PC-3 (cell line): ENCODE data around the gene IFT25. TPM values are rescaled to one million over a fixed set of nuclear protein-coding genes. Genes with fewer than 3 reads are reported as not detected.

ENCODE experiments used
- ATAC-seq: fragments of 200-7000 bp; cut with Tn5 transposase; 2 replicates; pipeline ENCODE4 v1.9.1; 2020; ENCODE audit warnings: mild to moderate bottlenecking, moderate library complexity
- BruUV-seq: library from RNA; stranded (reverse); fragments of 400-500 nt; replicated peaks from 2 replicates; lab custom pipeline; 2021; lab: Mats Ljungman, UMichigan
- CTCF ChIA-PET: fragments of 300-600 bp; sonication (Branson Sonifier 250); formaldehyde crosslinking; loops from one replicate; lab custom pipeline; 2022; ENCODE audit warnings: antibody characterized with exemption; lab: Charles Lee
- POLR2A ChIA-PET: fragments of 300-600 bp; sonication (Branson Sonifier 250); formaldehyde crosslinking; loops from one replicate; lab custom pipeline; 2022; ENCODE audit warnings: antibody characterized with exemption; ENCODE audit not compliant: unreplicated experiment; lab: Charles Lee
- DNase-seq: peaks from one replicate; pipeline ENCODE4 v3.0.0-alpha.2; 2015
- H2AFZ ChIP-seq: fragments of 300-600 bp; sonication (generic); 2 replicates; pipeline ENCODE4 v1.6.0; 2016; ENCODE audit warnings: antibody characterized with exemption, low read length
- H3F3A ChIP-seq: fragments of 300-600 bp; sonication (generic); one replicate; pipeline ENCODE4 v1.6.0; 2017; ENCODE audit warnings: antibody characterized with exemption, low read length, control low read depth, mild to moderate bottlenecking; ENCODE audit not compliant: unreplicated experiment
- H3K27ac ChIP-seq: fragments of 300-600 bp; sonication (generic); 2 replicates; pipeline ENCODE4 v1.5.1; 2016; ENCODE audit warnings: mild to moderate bottlenecking, low read length
- H3K27me3 ChIP-seq: fragments of 300-600 bp; sonication (generic); 2 replicates; pipeline ENCODE4 v1.6.1; 2016; ENCODE audit warnings: low read length, mixed read lengths
- H3K36me3 ChIP-seq: fragments of 300-600 bp; sonication (generic); 2 replicates; pipeline ENCODE4 v1.6.1; 2016; ENCODE audit warnings: low read depth, mixed run types, low read length, mixed read lengths
- H3K4me1 ChIP-seq: fragments of 300-600 bp; sonication (generic); 2 replicates; pipeline ENCODE4 v1.5.1; 2016; ENCODE audit warnings: low read length; ENCODE audit not compliant: insufficient read depth
- H3K4me2 ChIP-seq: fragments of 300-600 bp; sonication (generic); 2 replicates; pipeline ENCODE4 v1.6.0; 2016; ENCODE audit warnings: low read length
- H3K4me3 ChIP-seq: fragments of 300-600 bp; sonication (generic); 2 replicates; pipeline ENCODE4 v1.5.1; 2016; ENCODE audit warnings: mild to moderate bottlenecking, low read length, mixed read lengths
- H3K79me2 ChIP-seq: fragments of 300-600 bp; sonication (generic); 2 replicates; pipeline ENCODE4 v1.6.1; 2017; ENCODE audit warnings: low read length, mixed read lengths
- H3K9ac ChIP-seq: fragments of 300-600 bp; sonication (generic); 2 replicates; pipeline ENCODE4 v1.6.0; 2016; ENCODE audit warnings: mild to moderate bottlenecking, low read length
- H3K9me2 ChIP-seq: fragments of 300-600 bp; sonication (generic); replicated peaks from 2 replicates; pipeline ENCODE4 v1.6.1; 2016; ENCODE audit warnings: mixed run types, low read length, mixed read lengths
- H3K9me3 ChIP-seq: fragments of 300-600 bp; sonication (generic); 2 replicates; pipeline ENCODE4 v1.6.1; 2016; ENCODE audit warnings: low read length, mixed read lengths
- H4K20me1 ChIP-seq: fragments of 300-600 bp; sonication (generic); 2 replicates; pipeline ENCODE4 v1.6.1; 2016; ENCODE audit warnings: low read length, mixed read lengths
- CTCF ChIP-seq: fragments of 300-600 bp; sonication (generic); conservative IDR thresholded peaks from 2 replicates; pipeline ENCODE4 v1.5.1; 2017; ENCODE audit warnings: antibody characterized with exemption, low read depth, mild to moderate bottlenecking, low read length
- EZH2 ChIP-seq: fragments of 300-600 bp; sonication (generic); IDR thresholded peaks from one replicate; pipeline ENCODE4 v1.6.1; 2017; ENCODE audit warnings: antibody characterized with exemption, mild to moderate bottlenecking, low read length; ENCODE audit not compliant: unreplicated experiment
- EZH2phosphoT487 ChIP-seq: fragments of 300-600 bp; sonication (generic); IDR thresholded peaks from 2 replicates; pipeline ENCODE4 v1.6.1; 2018; ENCODE audit warnings: mild to moderate bottlenecking, antibody characterized with exemption, low read length, borderline replicate concordance
- intact Hi-C: fragments of 100-400 bp; cut with micrococcal nuclease; formaldehyde crosslinking; loops from 2 replicates; pipeline ENCODE4 v1.9.0; 2023
- total RNA-seq: library from RNA; depleted of rRNA; stranded (reverse); fragments of >200 nt; gene quantifications from 2 replicates; pipeline ENCODE4 v1.2.3, GENCODE V29; 2014

The IFT25 gene
- total RNA-seq, 1 experiment from 2014 or later, result 66.7 TPM

GRCh38 chr1:53938136-53938830, 7.2 kb downstream of the IFT25 start:
- ChIA-PET CTCF (no interaction called here), POLR2A (no interaction called here)
- Histone ChIP-seq H3K4me3 (peak overlapping the region; percentile 5; the same call in 1 of the 2 replicates), H3K9me2 (no peaks in the 10 kb centered on the region), H3K4me1 (peaks cover 47% of the 10 kb centered on the region), H4K20me1 (no peaks in the 10 kb centered on the region), H2AFZ (no peak overlapping the region), H3K79me2 (peaks cover 16% of the 10 kb centered on the region), H3K4me2 (peak overlapping the region; percentile 60), H3F3A (peaks cover 11% of the 10 kb centered on the region), H3K27me3 (no peaks in the 10 kb centered on the region), H3K9ac (no peak overlapping the region), H3K27ac (peak overlapping the region; percentile 84), H3K36me3 (peaks cover 24% of the 10 kb centered on the region), H3K9me3 (peaks cover 11% of the 10 kb centered on the region; the same call in 1 of the 2 replicates)
- ATAC-seq (peak; percentile 85), DNase-seq (peak; percentile 77)
- TF ChIP-seq EZH2phosphoT487 (no peak), EZH2 (no peak), CTCF (no peak)
- no TSS peak for BruUV-seq
- intact Hi-C loops, result no loop called here

GRCh38 chr1:53936430-53936829, 9.1 kb downstream of the IFT25 start:
- no peak overlapping the region for H3K4me3 ChIP-seq
- POLR2A ChIA-PET, result no interaction called here
- peaks cover 24% of the 10 kb centered on the region for H3K36me3 ChIP-seq
- H3K27me3 ChIP-seq, result no peaks in the 10 kb centered on the region
- H3K4me2 ChIP-seq, result no peak overlapping the region
- intact Hi-C loops, result no loop called here
- H3K79me2 ChIP-seq, result peaks cover 10% of the 10 kb centered on the region
- H2AFZ ChIP-seq, result no peak overlapping the region
- peaks cover 5% of the 10 kb centered on the region for H3F3A ChIP-seq
- ATAC-seq (no peak), DNase-seq (no peak)
- H3K27ac ChIP-seq, result no peak overlapping the region
- TF ChIP-seq EZH2phosphoT487 (no peak), CTCF (no peak), EZH2 (no peak)
- CTCF ChIA-PET, result no interaction called here
- H3K4me1 ChIP-seq, result peaks cover 29% of the 10 kb centered on the region
- no TSS peak for BruUV-seq
- H4K20me1 ChIP-seq, result no peaks in the 10 kb centered on the region
- H3K9me2 ChIP-seq, result no peaks in the 10 kb centered on the region
- no peak overlapping the region for H3K9ac ChIP-seq
- H3K9me3 ChIP-seq, result peaks cover 11% of the 10 kb centered on the region; the same call in 1 of the 2 replicates

- H3K36me3 ChIP-seq, result peaks cover 29% of the 10 kb centered on the region
- TF ChIP-seq CTCF, result no peak
- no peak for TF ChIP-seq EZH2phosphoT487
- TF ChIP-seq EZH2, result no peak
- H3K4me2 ChIP-seq, result no peak overlapping the region
- H4K20me1 ChIP-seq, result no peaks in the 10 kb centered on the region
- peaks cover 5% of the 10 kb centered on the region for H3F3A ChIP-seq
- H3K9ac ChIP-seq, result no peak overlapping the region
- ChIA-PET CTCF (no interaction called here), POLR2A (no interaction called here)
- H3K27ac ChIP-seq, result no peak overlapping the region
- H3K79me2 ChIP-seq, result no peaks in the 10 kb centered on the region
- no peak overlapping the region for H2AFZ ChIP-seq
- intact Hi-C loops, result no loop called here
- no peaks in the 10 kb centered on the region for H3K9me2 ChIP-seq
- BruUV-seq, result no TSS peak
- peaks cover 19% of the 10 kb centered on the region for H3K4me1 ChIP-seq
- H3K9me3 ChIP-seq, result peaks cover 11% of the 10 kb centered on the region; the same call in 1 of the 2 replicates
- no peak overlapping the region for H3K4me3 ChIP-seq
- no peaks in the 10 kb centered on the region for H3K27me3 ChIP-seq
- ATAC-seq (no peak), DNase-seq (no peak)
Measured at GRCh38 chr1:53934170-53934765, 11.2 kb downstream of the IFT25 start.
